Measurements from ENCODE around the gene PTPRN2. TPM values are rescaled to one million over a fixed set of nuclear protein-coding genes. Genes with fewer than 3 reads are reported as not detected.
"Not testable (repeated sequence)": the region's sequence is repeated elsewhere in the genome, so short reads cannot be mapped to it uniquely, and the experiment has no call there.

PTPRN2 gene
- total and polyA plus RNA-seq, 8 donors: 12.2 to 49.2 (median 31.8) TPM

DNA sequence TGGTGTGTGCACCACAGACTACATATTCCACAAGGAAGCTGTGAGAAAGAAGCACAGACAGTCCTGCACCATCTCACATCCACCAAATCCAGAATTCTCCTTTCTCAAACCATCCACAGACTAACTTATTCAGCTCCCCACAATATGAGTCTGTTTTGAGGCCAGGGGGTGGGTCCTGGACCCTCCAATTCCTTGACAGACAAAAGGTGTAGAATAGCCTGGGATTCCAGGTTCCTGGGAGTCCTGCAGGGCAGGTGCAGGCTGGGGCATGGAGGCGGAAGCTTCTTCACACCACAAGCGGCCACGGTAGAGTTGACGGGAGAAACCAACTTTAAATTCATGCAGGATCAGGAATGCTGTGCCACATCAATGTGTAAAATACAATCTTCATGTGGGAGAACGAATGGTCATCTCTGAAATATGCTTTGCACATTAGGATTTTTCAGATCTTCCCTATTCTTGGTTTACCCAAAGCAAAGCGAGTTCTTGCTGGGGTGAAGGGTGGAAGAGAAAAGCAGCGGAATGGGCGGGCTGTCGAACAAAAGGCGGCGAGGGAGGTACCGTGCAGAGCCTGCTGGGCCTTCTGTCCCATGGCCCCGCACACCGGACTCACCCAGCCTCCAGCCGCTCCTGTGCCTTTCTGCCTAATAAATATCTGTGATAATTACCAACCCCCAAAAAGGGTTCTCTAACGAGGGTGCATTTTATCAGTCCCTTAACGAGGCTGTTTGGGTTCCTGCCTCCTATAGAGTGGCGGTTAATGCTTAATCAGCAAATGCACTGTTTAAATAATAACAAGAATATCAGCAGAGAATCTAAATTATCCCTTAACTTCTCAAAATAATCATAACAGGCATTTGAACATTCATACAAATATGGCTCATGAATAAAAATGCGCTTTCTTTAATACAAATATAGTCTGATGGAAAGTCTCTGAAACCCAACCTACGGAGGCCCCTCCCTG lies 736.9 kb downstream of the PTPRN2 start:
- FAIRE-seq (no peak), ATAC-seq (no peak), DNase-seq (no peak)
- H3K4me3 ChIP-seq: no peak overlapping the region
- no peaks in the 10 kb centered on the region for H3K9me3 ChIP-seq
- no peaks in the 10 kb centered on the region for H3K4me1 ChIP-seq
- TF ChIP-seq, protein P1, sequence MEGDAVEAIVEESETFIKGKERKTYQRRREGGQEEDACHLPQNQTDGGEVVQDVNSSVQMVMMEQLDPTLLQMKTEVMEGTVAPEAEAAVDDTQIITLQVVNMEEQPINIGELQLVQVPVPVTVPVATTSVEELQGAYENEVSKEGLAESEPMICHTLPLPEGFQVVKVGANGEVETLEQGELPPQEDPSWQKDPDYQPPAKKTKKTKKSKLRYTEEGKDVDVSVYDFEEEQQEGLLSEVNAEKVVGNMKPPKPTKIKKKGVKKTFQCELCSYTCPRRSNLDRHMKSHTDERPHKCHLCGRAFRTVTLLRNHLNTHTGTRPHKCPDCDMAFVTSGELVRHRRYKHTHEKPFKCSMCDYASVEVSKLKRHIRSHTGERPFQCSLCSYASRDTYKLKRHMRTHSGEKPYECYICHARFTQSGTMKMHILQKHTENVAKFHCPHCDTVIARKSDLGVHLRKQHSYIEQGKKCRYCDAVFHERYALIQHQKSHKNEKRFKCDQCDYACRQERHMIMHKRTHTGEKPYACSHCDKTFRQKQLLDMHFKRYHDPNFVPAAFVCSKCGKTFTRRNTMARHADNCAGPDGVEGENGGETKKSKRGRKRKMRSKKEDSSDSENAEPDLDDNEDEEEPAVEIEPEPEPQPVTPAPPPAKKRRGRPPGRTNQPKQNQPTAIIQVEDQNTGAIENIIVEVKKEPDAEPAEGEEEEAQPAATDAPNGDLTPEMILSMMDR (IDR thresholded peaks at IDR 0.05): no peak
- H3K27ac ChIP-seq: no peak overlapping the region
- no peaks in the 10 kb centered on the region for H3K36me3 ChIP-seq
- 83 to 91% methylated on average over 20 of the region's 20 CpGs for WGBS, 2 donors
- H3K27me3 ChIP-seq: no peaks in the 10 kb centered on the region
- intact Hi-C loops (cut with DNase I): no loop called here

DNA sequence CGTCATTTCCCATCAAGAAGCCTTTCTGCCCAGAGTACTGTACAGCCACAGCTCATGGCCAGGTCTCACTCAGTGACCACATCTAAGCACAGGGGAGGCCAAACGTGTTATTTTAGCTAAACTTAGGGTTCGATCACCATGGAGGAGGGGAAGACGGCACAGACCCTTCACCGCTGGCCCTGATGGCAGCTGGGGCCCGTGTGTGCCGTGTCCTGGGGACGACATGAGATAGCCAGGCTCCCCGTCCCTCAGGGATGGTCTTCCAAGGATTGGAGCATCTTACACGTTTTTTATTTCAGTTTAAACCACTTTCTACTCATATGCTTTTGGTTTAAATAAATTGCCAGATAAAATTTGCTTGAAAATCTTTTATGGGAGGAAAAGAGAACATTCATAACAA lies 737.9 kb downstream of the PTPRN2 start:
- no peak overlapping the region for H3K4me3 ChIP-seq
- no peak overlapping the region for H3K27ac ChIP-seq
- no peaks in the 10 kb centered on the region for H3K9me3 ChIP-seq
- intact Hi-C loops (cut with DNase I): no loop called here
- FAIRE-seq (no peak), DNase-seq (no peak), ATAC-seq (no peak)
- TF ChIP-seq, protein P1 (IDR thresholded peaks at IDR 0.05): no peak
- no peaks in the 10 kb centered on the region for H3K36me3 ChIP-seq
- no peaks in the 10 kb centered on the region for H3K4me1 ChIP-seq
- no peaks in the 10 kb centered on the region for H3K27me3 ChIP-seq
- 83 to 90% methylated on average over 10 of the region's 10 CpGs for WGBS, 2 donors

DNA sequence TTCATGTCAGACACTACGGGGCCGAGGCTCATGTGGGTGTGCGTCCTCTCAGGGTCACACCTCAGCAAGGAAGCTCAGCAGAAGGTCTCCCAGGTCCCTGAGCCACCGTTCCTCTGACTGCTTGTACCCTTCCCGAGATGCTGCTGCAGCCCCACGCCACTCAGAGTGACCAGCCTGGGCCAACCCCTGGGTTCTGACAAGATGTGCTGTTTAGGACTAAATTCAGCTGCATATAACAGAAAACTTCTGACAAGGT lies 738.4 kb downstream of the PTPRN2 start:
- Histone ChIP-seq H3K36me3 (no peaks in the 10 kb centered on the region), H3K27me3 (no peaks in the 10 kb centered on the region), H3K27ac (no peak overlapping the region), H3K4me3 (no peak overlapping the region), H3K4me1 (no peaks in the 10 kb centered on the region), H3K9me3 (no peaks in the 10 kb centered on the region)
- DNase-seq (no peak), FAIRE-seq (no peak), ATAC-seq (no peak)
- WGBS, 2 donors: 82 to 86% methylated on average over 6 of the region's 6 CpGs
- intact Hi-C loops (cut with DNase I): no loop called here
- TF ChIP-seq, protein P1 (IDR thresholded peaks at IDR 0.05): no peak

DNA sequence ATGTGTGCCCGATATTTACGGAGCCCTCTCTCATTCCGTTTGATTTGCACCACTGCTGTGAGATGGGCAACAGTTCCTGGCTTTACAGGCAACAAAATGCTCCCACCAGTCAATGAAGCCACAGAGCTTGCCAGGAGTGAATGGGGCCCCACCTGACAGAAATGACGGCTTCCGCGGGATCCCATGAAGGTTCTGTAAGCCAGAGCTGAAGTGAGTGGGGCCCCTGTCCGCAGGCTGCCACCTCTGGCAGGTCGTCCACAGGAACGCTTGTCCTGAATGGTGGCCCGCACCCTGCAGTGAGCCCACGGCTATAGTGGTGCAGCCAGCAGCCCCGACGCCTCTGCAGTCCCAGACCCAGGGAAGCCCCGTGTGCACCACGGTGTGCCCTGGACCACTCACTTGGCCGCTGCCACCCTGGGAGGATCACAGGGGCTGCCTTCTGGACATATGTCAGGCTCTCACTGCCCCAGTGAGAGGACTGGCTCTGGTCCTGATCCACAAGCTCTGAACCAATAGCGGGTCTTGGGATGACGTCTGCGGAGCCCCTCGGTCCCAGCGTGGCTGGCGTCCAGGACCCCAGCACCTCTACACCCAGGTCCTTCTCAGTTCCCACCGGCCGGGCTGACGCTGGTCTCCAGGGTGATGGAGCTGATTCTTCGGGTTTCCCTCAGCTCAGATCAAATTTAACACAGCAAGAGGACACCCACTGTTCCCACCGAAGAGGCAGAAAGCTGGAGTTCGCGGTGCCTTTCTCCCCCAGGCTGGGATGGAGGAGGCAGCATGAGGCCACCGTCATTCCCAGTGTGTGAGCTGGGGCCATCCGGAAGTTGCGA lies 738.9 kb downstream of the PTPRN2 start:
- Histone ChIP-seq H3K36me3 (no peaks in the 10 kb centered on the region), H3K4me1 (no peaks in the 10 kb centered on the region), H3K4me3 (no peak overlapping the region), H3K9me3 (no peaks in the 10 kb centered on the region), H3K27me3 (no peaks in the 10 kb centered on the region), H3K27ac (no peak overlapping the region)
- TF ChIP-seq, protein P1 (IDR thresholded peaks at IDR 0.05): no peak
- no peak for FAIRE-seq
- intact Hi-C loops (cut with DNase I): no loop called here
- WGBS, 2 donors: 91 to 92% methylated on average over 32 of the region's 32 CpGs
- no peak for ATAC-seq
- DNase-seq: no peak

DNA sequence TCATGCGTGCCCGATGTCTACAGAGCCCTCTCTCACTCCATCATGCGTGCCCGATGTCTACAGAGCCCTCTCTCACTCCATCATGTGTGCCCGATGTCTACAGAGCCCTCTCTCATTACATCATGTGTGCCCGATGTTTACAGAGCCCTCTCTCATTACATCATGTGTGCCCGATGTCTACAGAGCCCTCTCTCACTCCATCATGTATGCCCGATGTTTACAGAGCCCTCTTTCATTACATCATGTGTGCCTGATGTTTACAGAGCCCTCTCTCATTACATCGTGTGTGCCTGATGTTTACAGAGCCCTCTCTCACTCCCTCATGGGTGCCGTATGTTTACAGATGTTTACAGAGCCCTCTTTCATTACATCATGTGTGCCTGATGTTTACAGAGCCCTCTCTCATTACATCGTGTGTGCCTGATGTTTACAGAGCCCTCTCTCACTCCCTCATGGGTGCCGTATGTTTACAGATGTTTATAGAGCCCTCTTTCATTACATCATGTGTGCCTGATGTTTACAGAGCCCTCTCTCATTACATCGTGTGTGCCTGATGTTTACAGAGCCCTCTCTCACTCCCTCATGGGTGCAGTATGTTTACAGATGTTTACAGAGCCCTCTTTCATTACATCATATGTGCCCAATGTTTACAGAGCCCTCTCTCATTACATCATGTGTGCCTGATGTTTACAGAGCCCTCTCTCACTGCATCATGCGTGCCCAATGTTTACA lies 739.7 kb downstream of the PTPRN2 start:
- intact Hi-C loops (cut with DNase I); ATAC-seq; H3K36me3 ChIP-seq; H3K27ac ChIP-seq; H3K9me3 ChIP-seq; H3K4me3 ChIP-seq; H3K27me3 ChIP-seq; DNase-seq; FAIRE-seq; H3K4me1 ChIP-seq: not testable (repeated sequence)
- WGBS, 2 donors: 78 to 82% methylated on average over 14 of the region's 14 CpGs

DNA sequence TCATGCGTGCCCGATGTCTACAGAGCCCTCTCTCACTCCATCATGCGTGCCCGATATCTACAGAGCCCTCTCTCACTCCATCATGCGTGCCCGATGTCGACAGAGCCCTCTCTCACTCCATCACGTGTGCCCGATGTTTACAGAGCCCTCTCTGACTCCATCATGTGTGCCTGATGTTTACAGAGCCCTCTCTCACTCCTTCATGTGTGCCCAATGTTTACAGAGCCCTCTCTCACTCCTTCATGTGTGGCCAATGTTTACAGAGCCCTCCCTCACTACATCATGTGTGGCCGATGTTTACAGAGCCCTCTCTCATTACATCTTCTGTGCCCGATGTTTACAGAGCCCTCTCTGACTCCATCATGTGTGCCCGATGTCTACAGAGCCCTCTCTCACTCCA lies 740.9 kb downstream of the PTPRN2 start:
- not testable (repeated sequence) for FAIRE-seq, ATAC-seq
- WGBS, 2 donors: 81 to 87% methylated on average over 12 of the region's 12 CpGs

More for the DNA sequence above, 740.9 kb downstream of the PTPRN2 start:
- H3K4me1 ChIP-seq; H3K27me3 ChIP-seq; H3K4me3 ChIP-seq; DNase-seq; H3K36me3 ChIP-seq; H3K9me3 ChIP-seq; H3K27ac ChIP-seq; intact Hi-C loops (cut with DNase I): not testable (repeated sequence)
